Stimulated activated CD8-positive, alpha-beta memory T cell treated with anti-CD3 and anti-CD28 coated beads, Interleukin-15, amount 100 ng/mL, for 48 hours (primary cell): ENCODE data around the gene CAPN14.
"Not testable (repeated sequence)": the region's sequence is repeated elsewhere in the genome, so short reads cannot be mapped to it uniquely, and the experiment has no call there.

ENCODE experiments used
- DNase-seq, 2 donors: peaks; one replicate each; pipeline ENCODE4 v3.0.0-alpha.2; 2020; ENCODE audit warnings: low read depth in 2 of 2

CAPN14 gene

DNA sequence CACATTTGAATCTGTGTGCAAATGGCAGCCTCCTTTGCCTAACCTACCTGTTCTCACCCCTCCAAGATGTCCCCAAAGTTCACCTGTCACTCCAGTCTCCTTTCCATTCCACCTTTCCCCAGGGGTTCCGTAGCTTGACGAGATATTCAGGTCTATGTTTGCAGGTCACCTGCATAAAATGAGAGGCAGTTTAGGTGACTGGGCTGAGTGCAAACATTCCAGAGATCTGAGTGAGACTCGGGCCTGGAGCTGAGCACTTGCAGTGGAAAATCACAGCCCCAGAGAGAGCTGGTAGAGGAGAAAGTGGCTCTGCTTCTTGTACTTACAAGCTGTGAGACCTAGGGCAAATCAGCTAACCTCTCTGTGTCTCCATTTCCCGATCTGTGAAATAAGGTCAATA lies 20.1 kb downstream of the CAPN14 start:
- no peak for DNase-seq

DNA sequence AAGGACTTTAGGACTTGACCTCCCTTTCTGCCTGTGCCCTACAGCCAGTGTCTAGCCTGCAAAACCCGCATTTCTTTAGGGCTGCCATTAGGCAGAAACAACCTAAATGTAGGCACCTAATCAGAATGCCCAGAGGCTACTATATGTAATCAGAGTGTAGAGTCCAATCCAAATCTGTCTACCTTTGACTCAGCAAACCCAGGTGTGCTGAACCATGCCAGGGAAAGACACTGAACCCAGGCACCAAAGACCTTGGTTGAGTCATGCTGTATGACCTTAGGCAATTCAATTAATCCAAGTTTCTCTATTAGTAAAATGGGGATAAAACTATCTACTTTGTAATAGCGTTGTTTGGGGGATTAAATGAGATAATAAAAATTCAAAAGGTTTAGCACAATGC lies 20.7 kb downstream of the CAPN14 start:
- no peak for DNase-seq

DNA sequence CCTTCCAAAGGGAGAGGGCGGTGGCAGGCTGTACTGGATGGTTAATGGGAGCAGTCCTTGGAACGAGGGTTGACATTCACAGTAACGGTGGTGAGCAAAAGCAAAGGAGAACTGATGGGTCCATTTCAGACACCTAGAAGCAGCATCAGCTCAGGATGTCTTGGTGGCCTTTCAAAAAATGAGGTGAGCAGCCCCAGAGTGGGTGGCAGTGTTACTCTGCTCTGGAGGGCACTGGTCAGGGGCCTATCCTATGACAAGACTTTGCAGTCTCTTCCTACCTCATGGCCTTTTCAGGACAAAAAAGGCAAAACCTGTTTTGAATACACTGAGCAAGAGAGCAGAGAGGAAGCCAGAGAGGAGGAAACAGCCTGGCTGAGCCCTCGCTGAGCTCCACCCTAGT lies 23.5 kb downstream of the CAPN14 start:
- no peak for DNase-seq

DNA sequence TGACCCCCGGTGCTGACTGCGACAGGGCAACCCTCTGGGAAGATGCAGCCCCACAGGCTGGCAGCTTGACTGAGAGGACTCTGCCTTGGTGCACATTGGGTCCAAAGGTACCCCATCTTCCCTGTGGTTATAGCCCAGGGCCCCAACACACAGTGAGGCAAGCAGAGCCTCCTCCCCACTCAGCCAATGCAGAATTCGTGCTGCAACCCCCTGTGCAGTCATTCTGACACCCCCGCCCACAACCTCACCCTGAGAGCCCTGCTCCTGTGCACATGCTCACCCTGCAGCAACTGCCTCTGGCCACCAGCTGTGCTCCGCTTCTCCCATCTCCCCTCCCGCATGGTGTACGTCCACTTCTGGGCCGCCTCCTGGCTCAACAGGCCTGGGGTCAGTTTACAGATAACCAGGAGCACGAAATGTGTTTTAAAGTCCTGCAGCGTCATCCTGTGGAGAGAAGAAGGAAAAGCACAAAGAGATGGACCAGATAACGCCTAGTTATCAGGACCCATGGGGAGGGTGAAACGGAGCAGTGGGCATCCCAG lies 24.4 kb downstream of the CAPN14 start:
- no peak for DNase-seq

DNA sequence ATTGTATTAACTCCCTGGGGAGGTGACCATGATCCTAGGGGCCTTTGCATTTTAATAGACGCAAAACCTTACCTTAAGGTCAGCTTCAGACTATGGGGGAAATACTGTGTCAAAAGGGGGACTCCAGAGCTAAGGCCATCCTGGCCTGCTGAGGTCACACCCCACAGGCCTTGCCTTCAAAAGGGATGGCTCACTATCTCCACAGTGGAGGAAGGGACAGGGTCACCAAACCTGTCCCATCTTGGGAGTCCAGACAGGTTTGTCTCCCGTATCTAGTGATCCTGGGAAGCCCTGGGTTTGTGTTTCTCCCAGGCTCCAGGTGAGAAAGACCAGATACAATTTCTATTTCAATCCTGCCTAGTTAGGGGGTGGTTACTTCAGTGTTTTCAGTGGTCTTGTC lies 24.9 kb downstream of the CAPN14 start:
- no peak for DNase-seq

DNA sequence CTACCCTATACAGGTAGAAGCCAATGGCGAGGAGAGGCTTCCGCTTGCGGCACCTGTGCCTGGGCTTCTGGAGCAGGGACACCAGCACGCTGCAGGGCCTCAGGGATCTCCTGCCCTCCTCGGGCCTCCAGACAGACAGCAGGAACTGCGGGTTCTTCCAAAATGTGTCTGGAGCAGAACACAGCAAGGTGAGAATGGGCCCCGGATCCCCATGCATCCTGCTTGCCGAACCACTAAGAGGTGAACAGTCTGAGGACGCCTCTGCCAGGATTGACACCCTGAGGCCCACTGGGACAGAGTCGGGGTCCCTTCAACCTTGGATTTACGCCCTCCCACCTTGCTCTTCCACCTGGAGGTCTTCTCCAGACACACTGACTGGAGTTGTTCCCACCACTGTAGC lies 25.4 kb downstream of the CAPN14 start:
- DNase-seq = no peak

DNA sequence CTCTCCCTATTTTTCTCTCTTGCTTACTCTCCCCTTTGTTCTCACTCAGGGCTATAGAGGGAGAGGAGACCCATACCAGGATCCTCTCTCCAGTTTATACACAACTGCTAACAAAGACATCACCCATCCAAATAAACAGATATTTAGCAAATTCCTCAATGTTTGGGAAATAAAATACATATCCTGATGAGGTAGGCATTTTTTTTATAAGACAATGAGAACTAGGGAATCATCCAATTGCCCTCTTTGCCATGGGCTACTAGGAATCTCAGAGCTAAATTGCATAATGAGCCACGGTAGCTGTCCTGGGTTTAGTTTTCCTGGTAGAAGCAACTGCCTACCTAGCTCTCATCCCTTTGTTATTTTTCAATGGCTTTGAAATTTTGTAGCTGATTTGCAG lies 27.1 kb downstream of the CAPN14 start:
- no peak for DNase-seq

DNA sequence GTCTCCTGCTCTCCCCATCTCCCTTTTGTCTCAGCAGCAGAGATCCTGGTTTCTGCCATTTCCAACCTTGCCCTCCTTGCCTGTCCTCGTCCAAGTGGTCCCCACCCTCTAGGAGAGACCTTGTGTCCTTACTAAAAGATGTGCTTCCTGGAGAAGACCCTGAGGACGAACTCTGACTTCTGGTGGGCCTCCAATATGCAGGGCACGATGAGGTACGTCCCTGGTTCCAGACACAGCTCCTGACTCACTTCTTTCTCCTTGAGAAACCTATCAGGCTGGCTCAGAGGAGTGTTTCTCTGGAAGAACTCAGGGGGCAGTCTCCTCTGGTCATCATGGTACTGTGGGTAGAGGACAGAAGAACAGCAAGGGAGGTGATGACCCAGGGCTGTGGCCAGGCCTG lies 28.2 kb downstream of the CAPN14 start:
- no peak for DNase-seq

DNA sequence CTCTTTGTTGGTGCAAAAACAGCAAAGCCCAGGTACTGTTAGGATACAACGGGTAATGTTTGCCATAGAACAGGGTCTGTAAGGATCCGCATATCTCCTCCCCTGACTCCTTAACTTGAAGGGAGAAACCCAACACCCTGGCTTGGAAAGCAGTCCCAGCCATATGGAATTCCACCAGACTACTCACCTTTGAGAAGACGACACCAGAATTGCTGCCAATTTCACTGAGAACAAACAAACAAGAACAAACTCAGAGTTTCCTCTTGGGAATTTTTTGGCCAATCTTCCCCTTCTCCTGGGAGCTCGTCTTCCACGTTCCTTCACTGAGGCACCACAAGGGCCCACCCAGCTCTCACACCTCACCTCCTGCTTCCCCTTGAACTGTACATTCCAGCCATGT lies 29.2 kb downstream of the CAPN14 start:
- no peak for DNase-seq

DNA sequence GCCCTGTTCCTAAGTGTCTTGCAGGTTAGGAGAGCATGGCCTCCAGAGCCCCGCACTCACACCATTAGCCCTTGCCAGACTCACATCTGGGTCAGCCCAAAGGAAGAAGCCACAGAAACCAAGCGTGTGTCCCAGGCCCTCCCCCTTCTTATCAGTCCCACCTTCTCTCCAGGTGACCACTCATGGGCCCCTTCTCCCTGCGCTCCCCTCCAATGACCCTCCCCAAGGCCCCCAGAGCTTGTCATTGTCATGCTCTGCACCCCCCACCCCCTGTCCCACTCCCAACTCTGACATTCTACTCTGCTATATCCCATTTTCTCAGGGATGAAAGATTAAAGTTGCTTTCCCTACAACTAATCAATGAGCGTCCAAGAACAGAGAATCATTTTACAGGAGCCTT lies 30.1 kb downstream of the CAPN14 start:
- DNase-seq = no peak

DNA sequence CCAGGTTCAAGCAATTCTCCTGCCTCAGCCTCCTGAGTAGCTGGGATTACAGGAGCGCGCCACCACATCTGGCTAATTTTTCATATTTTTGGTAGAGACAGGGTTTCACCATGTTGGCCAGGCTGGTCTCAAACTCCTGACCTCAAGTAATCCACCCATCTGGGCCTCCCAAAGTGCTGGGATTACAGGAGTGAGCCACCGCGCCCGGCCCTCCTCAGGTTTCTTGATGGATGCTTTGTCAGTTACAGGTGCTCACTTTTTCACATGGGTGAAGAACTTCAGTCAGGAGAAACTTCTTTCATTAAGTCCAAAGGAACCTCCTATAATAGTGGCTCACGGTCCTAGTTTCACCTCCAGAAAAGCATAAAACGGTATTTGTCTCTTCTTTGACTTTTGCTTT lies 33.3 kb downstream of the CAPN14 start:
- DNase-seq = not testable (repeated sequence)

DNA sequence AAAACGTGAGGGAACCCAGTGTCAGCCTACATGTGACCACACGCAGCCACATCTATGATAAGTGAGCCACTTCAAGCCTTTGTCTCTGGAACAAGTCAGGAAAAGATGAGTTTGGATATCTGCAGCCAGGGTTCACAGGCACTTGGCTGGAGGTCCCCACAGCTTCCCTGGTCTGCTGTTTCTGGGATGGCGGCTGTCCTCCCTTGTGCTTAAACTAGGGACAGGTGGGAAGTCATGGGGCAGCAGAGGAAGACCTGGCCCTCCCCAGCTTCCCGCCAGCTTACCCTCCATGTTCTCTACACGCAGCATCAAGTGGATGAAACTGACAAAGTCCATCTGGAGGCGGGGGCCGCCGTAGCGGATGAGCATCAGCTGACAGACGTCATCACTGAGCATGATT lies 40.6 kb downstream of the CAPN14 start:
- no peak for DNase-seq

DNA sequence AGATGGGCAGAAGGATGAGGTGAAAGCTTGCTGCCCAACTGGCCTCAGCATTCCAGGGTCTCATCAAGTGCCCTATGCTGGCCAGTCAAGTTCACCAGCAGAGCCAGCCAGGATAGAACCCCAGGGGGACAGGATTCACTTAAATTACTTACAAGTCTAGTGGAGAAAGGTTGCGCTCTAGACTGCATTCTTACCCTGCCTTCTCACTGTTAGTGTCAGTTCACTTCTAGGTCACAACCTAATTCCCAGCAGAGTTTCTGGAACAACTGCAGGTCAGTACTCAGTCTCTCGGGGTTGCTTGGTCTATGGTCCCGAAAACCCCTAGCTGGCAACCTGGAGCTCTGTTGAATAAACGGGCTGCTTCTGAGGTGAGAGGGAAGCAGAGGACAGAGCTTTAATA lies 46.2 kb downstream of the CAPN14 start:
- DNase-seq = no peak

DNA sequence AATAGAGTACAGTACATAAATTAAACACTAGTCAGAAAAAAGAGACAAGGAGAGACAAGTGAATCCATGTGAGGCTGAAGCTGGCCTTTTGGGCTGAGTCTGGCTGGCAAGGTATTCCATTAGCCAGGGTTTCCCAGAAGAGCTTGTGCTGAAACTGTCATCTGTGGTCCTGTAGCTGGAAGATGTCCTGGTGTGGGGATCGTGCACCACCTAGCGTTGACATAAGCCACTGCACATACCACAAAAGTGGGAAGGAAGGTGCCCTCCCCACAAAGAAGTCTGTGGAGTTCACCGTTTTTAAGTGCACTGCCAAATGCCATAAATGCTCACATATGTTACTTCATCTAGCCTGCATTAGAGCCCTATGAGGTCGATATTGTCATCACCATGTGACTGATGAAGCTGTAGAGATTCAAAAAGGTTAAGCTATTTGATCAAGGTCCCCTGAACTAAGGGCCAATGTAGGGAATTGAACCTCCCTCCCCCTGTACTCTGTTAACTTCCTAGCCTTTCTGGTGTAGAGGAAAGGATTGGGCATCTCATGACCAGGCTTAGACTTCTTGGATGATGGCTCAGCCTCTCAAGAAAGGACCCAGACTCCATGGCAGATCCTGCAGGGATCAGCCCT lies 47.1 kb downstream of the CAPN14 start:
- peak; percentile 13 to 14 for DNase-seq

DNA sequence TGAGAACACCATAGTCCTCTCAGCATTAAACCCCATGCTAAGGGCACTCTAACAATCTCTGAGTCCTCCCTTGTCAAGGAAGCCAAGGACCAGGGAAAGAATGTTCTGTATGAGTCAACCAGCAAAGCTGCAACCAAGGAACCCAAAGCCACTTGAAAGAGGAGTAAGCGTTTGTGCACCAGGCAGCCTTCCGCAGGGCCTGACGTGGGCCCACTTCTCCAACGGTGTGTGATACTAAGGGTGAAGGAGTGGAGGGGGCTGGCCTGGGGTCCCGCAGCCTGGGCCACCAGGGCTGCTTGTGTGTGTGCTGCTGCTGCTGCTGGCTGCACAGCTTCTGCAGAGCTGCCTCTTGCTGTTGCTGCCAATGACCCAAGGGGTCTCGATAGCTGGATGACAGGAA lies 49.0 kb downstream of the CAPN14 start:
- DNase-seq = no peak

DNA sequence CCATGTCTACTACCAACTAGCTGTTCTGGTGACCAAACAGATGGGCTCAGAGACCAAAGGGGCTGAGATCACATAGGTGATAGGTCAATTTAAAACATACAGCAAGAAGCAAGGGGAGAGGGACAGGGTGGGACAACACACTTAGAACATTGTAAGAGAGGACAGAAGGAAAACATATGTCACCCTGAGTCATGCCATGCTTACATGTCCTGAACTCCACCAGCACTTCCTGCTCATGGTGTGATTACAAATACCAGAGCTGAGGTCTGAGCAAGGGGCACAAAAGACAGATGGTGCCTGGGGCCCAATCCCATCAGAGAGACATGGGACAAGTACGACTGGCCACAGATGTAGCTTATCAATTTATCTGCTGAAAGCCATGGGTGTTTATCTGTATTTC lies 50.4 kb downstream of the CAPN14 start:
- no peak for DNase-seq

DNA sequence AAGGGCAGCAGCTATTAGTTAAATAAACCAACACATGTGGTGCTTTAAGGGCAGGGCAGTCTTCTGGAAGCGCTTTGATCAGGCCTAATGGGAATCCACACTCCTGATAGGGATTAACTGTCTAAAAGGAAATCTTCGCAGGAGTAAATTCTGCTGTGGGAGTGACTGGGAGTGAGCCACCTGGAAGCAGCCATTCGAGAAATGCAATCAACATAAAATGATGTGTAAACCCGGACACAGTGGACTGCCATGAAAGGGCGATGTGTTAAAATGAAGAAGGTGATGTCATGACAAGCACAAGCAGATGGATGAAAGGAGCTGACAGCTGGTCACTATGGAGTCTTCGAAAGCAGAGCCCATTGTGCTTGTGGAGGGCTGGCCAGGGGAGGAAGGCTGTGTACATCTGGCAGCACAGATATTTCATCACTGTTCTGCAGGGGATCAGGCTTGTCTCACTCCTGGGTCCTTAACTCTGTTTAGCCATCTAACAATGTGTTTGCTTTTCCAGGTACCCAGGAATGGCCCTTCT lies 54.2 kb downstream of the CAPN14 start:
- DNase-seq = no peak

DNA sequence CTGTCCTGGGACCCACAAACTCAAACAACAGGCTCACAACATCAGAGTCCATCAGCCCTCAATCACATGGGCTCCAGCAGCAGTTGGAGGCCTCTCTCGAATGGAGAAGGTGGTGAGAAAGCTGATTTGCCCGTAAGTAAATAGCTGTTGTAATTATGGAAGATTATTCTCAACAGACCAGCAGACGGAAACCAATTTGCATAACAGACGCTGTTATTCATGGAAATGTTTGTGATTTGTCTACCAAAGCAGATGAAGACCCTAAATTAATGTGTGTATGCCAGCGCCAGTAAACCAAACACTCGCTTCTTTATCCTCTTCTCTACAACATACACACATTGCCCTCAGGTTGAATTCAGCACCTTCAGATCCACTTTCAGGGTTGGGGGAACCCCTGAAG lies 55.7 kb downstream of the CAPN14 start:
- DNase-seq = no peak

DNA sequence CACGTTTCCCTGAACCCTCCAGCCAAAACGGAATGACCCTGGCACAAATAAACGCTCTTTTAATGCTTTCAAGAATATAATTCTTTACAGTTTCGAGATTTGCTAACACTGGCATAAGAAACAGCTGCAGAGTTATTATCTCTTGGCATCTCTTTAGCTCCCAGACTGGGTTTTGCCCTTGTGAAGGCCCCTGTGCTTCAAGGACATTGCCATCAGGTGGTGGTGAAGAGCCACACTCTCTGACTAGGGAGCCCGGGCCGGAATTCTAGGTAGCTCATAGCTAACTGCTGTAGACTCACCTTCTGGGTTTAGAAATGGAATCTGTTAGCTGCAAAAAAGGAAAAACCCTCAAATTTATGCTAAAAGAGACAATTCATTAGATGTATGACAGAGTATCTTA lies 65.8 kb downstream of the CAPN14 start:
- DNase-seq = no peak

DNA sequence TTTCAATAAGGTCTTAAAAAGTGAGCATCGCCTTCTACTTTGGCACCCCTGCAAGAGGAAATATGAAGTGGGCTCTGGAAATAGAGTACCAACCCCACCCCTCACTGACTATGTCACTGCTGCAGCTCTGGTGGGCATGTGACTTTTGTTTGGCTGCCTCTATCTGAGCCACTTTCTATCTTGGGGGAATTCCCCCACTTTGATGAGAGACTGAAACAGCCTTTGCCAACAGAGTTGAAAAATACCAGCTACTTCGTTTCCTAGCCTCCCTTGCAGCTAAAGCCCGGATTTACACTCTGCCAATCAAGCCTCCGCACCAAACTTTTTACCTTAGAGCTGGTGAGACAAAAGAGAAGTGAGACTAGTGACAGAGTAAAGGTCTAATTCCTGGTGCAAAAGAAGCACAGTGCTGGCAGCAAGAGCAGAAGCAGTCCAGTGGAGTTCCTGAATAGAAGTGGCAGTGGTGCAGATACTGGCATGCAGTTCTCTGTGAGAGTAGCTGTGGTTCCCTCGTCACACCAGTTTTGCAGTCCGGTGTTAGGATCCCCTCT lies 67.1 kb downstream of the CAPN14 start:
- DNase-seq = no peak

DNA sequence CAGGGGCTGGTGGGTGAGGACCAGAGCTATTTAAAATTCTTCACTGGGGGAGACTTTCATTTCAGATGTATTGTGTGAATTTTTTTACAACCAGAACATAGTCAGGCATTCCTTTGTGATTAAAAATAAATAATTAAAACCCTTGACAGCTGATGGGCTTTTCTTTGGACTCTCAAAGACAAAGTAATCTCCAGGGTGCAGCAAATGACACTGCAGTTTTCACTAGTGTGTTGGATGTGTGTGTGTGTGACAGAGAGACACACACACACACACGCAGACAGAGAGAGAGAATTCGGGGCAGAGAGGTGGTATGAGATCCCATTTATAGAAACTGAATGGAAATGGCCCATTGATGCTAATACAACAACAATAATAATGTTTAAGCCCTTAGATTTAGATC lies 68.8 kb downstream of the CAPN14 start:
- DNase-seq = no peak

DNA sequence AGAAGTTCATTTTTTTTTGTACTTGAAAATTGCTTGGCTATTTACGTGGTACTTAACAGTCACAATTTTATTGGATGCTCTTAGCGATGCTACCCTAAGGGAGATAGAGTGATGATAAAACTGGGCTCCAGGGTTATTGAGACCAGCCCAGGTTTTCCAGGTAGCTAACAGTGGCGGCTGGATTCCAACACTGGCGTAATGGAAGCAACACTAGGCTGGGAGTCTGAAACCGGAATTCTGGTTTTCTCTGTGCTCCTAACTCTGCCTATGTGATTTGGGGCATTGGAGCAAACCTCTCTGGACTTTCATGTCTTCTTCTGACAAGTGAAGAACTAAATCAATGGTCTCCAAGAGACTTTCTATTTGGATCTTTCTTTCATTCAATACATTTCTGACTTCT lies 69.7 kb downstream of the CAPN14 start:
- no peak for DNase-seq

DNA sequence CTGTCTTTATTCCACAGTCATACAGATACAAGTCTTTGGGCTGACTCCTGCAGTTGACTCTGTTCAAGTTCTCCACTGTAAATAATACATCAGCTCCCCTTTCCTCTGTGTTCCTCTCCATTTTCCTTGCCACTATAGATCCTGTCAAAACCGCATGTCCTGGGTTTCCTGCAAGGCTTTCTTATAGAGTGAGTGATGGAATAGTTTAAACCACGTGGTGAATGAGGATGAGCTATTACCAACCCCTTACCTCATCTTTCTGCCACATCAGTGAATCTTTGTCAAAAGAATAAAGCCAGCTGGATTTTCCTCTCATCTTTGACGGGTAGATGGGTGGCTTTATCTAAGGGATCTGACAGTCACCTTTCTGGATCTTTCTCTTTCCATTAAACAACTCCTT lies 75.2 kb downstream of the CAPN14 start:
- no peak for DNase-seq
